Epithelial cell of proximal tubule (primary cell): ENCODE results near the gene AATK. TPM values are rescaled to one million over a fixed set of nuclear protein-coding genes. Genes with fewer than 3 reads are reported as not detected.
A peak's percentile ranks its signal among the peaks of the same experiment; 100 is the strongest.

Experiments used
- DNase-seq: peaks from one replicate; pipeline ENCODE4 v3.0.0-alpha.2; 2011; ENCODE audit warnings: low read depth
- H3K4me3 ChIP-seq: 2 replicates; pipeline ENCODE4 v1.5.1; 2011; ENCODE audit warnings: low read depth, mild to moderate bottlenecking, low read length
- total RNA-seq: library from RNA; depleted of rRNA; stranded (reverse); fragments of >200 nt; gene quantifications from 2 replicates; pipeline ENCODE4 v1.2.3, GENCODE V29; 2015
- TF ChIP-seq, protein P1 (sequence below): conservative IDR thresholded peaks from 2 replicates; pipeline ENCODE4 v1.5.1; 2012; ENCODE audit warnings: low read depth, mild to moderate bottlenecking, low read length

AATK gene
- total RNA-seq, 1 donor from 2014 or later: 0.52 TPM

DNA sequence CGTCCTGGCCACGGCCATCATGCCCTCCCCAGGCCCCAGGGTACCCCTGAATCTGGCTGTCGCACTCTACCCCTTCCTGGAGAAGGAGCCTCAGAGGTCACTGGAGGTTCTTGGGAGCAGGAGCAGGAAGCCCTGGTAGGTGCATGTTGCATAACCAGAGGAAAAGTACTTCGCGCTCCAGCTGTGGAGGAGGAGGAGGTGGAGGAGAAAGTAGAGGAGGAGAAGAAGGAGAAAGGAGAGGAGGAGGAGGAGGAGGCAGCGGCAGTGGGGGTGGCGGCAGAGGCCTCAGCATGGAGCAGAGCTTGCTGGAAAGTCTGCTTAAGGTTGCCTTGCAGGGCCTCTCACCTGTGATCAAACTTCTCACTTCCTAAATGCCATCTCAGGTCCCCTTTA lies 69.3 kb downstream of the AATK start:
- no peak overlapping the region for H3K4me3 ChIP-seq
- TF ChIP-seq, protein P1, sequence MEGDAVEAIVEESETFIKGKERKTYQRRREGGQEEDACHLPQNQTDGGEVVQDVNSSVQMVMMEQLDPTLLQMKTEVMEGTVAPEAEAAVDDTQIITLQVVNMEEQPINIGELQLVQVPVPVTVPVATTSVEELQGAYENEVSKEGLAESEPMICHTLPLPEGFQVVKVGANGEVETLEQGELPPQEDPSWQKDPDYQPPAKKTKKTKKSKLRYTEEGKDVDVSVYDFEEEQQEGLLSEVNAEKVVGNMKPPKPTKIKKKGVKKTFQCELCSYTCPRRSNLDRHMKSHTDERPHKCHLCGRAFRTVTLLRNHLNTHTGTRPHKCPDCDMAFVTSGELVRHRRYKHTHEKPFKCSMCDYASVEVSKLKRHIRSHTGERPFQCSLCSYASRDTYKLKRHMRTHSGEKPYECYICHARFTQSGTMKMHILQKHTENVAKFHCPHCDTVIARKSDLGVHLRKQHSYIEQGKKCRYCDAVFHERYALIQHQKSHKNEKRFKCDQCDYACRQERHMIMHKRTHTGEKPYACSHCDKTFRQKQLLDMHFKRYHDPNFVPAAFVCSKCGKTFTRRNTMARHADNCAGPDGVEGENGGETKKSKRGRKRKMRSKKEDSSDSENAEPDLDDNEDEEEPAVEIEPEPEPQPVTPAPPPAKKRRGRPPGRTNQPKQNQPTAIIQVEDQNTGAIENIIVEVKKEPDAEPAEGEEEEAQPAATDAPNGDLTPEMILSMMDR: no peak
- no peak for DNase-seq

DNA sequence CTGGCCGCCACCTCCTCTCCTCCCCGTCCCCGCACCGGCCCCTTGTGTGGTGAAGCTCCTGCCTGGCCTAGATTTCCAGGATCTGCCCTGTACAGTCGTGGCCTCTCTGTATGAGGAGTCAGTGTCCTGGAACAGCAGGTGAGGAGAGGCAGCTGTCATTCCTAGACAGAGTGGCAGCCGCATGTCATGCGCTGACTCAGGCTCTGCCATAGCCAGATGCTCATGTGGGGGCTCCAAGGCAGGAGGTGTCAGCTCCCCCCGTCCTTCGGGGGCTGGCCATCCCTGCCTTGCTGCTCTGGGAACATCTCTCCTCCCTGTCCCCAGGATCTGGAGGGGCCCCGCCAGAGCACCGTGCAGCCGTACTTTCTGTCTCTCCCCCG lies 70.6 kb downstream of the AATK start:
- no peak overlapping the region for H3K4me3 ChIP-seq

DNA sequence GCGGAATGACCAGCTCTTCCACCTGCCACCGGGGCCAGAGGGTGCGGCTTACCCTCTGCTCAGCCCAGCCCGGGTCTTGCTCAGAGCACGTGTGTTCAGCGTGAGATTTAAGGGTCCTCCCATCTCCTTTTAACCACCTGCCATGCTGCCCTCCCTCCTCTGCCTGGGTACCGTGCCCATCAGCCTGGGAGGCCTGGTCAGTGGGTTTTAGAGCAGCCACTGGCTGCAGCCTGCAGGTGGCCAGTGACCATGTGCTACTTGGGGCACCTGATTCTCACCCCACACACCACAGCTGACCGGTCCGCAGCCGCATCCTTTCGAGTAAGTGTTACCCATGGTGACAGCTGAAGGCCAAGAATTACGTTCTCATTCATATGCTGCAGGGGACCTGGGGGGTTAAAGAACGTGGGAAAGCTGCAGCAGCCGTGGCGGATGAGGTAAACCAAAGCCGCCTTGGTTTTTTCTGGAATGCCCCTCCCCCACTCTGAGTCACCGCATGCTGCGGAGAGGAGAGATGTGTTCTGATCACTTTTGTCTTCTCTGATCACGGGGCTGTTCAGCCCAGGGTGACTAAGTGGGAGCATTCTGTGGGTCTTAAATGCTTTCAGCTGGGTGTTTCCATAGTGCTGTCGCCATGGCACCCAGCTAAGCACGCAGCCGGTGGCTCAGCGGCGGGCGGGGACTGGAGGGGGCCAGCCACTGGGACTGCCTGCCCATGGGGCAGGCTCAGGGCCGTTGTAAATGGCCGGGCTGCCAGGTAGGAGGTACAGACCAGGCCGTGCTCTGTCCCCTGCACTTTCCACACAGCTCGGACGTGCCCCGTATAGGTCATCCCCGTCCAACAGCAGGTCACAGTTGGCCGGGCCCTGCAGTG lies 71.3 kb downstream of the AATK start:
- no peak overlapping the region for H3K4me3 ChIP-seq
- TF ChIP-seq, protein P1: peak; percentile 18
- peak; percentile 98 for DNase-seq

More for the DNA sequence above, 70.6 kb downstream of the AATK start:
- TF ChIP-seq, protein P1: no peak
- no peak for DNase-seq

DNA sequence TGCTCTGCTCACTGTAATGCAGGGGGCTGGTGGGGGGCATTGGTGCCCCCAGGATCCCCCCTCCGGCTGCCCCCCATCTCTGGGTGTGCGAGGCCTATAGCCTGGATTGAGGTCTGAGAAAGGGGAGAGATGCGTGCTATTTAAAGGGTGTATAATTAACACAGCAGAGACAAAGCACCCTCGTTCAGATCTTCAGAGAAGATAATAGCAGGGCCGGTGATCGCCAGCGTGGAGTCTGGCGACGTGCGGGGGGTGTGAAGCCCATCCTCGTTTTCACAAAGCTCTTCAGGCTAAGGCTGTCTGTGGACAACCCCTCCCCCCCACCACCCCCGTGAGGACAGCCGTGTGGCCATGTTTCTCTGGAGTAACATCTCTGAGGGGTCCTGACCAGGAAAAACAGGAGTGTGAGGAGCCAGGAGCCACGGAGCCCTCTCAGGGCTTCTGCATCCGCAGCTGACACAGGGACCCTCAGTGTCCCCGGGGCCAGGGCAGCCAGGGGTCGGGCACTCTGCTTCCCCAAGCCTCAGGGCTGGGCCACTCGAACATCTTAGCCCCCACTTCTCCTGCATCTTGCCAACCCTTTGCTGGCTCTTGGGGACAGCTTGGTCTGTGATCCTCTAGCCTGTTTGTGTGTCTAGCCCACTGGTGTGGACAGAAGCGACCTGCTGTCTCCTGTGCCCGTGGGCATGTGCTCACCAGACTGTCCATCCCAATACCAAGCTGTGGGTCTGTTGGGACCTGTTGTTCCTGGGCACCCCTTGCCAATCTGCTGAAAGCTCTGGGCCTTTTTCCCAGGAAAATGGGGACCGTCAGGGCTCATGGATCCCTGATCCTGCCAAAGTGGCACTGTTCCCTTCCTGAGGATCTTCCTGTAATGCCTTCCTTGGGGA lies 72.2 kb downstream of the AATK start:
- H3K4me3 ChIP-seq: no peak overlapping the region
- TF ChIP-seq, protein P1: no peak
- DNase-seq: no peak

DNA sequence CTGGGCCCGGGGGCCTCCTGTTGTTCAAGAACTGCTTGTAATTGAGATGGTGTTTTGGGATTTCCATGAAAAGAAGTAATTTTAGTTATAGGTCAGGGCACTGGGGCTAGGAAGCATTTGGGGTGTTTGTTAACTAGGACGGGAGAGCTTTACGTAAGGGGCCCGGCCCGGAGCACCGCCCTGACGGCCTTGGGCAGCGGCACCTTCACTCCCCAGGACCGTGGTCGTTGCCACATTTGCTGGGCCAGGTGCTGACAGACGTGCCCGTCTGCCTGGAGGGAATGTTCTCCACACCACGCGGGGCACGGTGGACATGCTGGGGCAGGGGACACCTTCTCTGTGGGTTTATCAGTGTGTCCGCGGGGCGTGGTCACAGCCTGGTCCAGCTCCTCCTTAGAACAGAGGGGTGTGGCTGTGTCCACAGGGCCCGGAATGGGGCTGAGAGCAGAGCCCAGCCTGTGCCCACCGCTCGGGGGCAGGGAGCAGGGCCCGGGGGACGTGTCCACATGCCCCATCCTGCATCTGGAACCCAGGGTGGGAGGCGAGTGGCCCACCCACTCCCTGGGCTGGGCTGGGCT lies 73.4 kb downstream of the AATK start:
- TF ChIP-seq, protein P1: no peak
- H3K4me3 ChIP-seq: no peak overlapping the region
- DNase-seq: no peak

DNA sequence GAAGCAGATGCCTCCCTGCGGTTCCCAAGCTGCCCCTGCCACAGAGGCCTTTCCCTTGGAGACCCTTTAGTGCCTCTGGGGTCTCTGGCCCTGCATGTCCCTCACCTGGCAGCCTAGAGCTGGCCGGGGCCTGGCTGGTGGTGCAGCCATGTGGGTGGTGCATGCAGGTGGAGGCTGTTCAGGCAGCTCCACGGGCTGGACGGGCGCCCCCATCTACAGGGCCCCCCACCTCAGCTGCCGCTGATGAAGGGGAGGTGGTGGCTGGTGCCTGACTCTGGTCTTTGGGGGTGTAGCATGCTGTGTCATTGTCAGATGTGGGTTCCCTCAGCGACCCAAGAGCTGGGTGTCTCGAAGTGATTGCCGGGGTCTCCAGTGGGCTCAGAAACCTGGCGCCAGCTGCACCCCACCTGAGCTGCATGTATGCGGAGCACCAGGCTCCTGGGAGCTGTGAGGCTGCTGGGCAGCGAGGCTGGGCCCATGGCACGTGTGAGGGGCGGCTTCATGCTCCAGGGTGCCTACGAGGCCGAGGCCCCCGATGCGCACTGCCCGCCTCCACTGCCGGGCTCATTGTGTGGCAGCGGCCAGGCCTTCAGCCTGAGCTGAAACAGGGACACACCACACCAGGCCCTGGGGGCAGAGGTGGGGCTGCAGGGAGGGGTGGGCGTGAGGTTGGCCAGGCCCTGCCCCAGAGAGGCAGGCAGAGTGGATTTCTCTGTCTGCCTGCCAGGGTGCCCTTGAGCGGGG lies 74.1 kb downstream of the AATK start:
- H3K4me3 ChIP-seq: no peak overlapping the region
- TF ChIP-seq, protein P1: no peak
- no peak for DNase-seq
